ENCODE results near the gene GRIK5. TPM values are rescaled to one million over a fixed set of nuclear protein-coding genes. Genes with fewer than 3 reads are reported as not detected.
A peak's percentile ranks its signal among the peaks of the same experiment; 100 is the strongest.
"Not testable (repeated sequence)": the region's sequence is repeated elsewhere in the genome, so short reads cannot be mapped to it uniquely, and the experiment has no call there.

Gene GRIK5
- total RNA-seq, 4 donors from 2014 or later: 0.57 to 7.4 (median 0.89) TPM

DNA sequence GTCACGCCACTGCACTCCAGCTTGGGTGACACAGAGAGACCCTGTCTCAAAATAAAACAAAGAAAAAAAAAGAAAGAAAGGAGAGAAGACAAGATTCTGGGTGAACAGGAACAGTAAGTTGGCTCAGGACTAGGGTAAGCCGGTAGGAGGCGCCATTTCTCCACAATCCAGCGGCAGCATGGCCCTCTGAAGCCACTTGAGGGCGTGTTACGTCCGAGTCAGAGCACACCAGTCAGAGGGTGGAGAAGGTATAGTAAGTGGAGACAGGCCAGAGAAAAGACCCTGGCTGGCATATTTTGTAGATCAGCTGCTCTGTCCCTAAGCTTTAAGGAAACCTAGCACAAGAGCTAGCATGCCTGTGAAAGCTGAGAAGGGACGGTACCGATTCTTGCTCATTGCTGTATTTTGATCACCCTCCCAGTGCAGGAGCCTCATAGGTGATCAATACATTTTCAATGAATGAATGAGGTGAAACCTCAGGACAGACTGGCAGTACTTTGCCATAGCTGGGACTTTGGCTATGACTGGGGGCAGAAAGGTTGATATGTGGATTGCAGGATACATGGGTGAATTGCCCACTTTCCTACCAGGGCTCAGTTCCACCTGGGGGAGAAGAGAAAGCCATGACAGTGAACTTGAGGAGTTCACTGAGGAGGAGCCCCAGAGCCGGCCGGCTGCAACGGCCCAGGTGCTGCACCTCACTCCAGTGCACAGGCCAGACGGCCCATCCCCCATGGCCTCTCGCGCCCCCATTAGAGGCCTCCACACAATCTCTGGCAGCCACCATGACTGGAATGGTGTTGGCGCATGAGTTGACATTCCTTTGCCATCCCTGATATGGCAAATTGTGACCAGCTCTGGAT is 38.8 kb upstream of the GRIK5 start:
- TF ChIP-seq POLR2A (IDR thresholded peaks at IDR 0.05) (no peak), CTCF (IDR thresholded peaks at IDR 0.05) (peak; percentile 96 to 99 (median 99))
- no peaks in the 10 kb centered on the region for H3K27me3 ChIP-seq

DNA sequence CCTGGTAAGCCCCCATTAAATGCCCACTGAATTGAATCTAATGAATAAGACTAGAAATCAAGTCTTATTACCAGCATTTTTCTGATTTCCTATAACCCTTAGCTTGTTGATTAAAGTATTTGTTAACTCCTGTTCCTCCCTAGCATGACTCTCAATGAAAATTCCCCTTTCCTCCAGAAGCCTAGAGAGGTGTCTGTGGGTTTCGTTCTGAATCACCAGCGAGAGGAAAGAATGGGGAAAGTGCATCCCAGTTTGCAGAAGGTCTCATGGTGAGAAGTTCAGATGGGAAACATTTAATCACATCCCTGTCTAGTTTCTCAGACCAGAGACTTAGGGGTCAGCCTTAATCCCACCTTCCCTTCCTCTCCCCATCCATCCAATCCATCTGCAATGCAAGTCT is 35.4 kb upstream of the GRIK5 start:
- no peaks in the 10 kb centered on the region for H3K9me3 ChIP-seq
- no peaks in the 10 kb centered on the region for H3K27me3 ChIP-seq
- no peaks in the 10 kb centered on the region for H3K36me3 ChIP-seq
- H3K27ac ChIP-seq: no peak overlapping the region
- H3K4me1 ChIP-seq: peaks cover 0 to 13% (median 0%) of the 10 kb centered on the region in 4 donors
- no peak overlapping the region for H3K4me3 ChIP-seq
- DNase-seq: no peak
- TF ChIP-seq CTCF (IDR thresholded peaks at IDR 0.05) (no peak), POLR2A (IDR thresholded peaks at IDR 0.05) (no peak)

More for the DNA sequence above, 38.8 kb upstream of the GRIK5 start:
- Histone ChIP-seq H3K4me3 (no peak overlapping the region), H3K27ac (peak overlapping the region in 1 of 4 donors; percentile 40), H3K36me3 (no peaks in the 10 kb centered on the region), H3K9me3 (no peaks in the 10 kb centered on the region), H3K4me1 (peaks cover 0 to 17% (median 0%) of the 10 kb centered on the region in 4 donors)
- DNase-seq: peak; percentile 85 to 95 (median 90)

DNA sequence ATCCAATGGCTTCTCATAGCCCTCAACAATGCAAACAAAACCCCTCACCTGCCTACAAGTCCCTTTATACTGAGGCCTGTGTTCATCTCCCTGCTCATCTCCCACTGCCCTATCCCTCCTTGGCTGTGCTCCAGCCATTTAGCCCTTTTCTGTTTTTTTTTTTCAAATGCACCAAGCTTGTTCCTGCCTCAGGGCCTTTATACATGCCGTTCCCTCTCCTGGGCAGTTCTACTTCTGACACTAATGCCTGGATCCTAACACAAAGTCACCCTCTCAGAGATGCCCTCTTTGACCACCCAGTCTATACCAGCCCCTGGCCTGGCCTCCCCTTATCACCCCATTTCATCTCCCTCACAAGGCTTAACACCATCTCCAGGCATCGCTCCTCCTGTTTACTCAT is 32.9 kb upstream of the GRIK5 start:
- TF ChIP-seq POLR2A (IDR thresholded peaks at IDR 0.05) (no peak), CTCF (IDR thresholded peaks at IDR 0.05) (no peak)

GRCh38 chr19:42100241-42100640 is 30.2 kb upstream of the GRIK5 start:
- not testable (repeated sequence) for H3K4me3 ChIP-seq

More for the DNA sequence above, 32.9 kb upstream of the GRIK5 start:
- H3K27ac ChIP-seq: no peak overlapping the region
- no peak for DNase-seq
- no peaks in the 10 kb centered on the region for H3K4me1 ChIP-seq
- no peaks in the 10 kb centered on the region for H3K36me3 ChIP-seq
- H3K9me3 ChIP-seq: no peaks in the 10 kb centered on the region
- no peak overlapping the region for H3K4me3 ChIP-seq
- H3K27me3 ChIP-seq: no peaks in the 10 kb centered on the region

GRCh38 chr19:42099336-42099925 is 29.4 kb upstream of the GRIK5 start:
- Histone ChIP-seq H3K36me3 (no peaks in the 10 kb centered on the region), H3K9me3 (no peaks in the 10 kb centered on the region), H3K27ac (no peak overlapping the region), H3K27me3 (no peaks in the 10 kb centered on the region), H3K4me1 (no peaks in the 10 kb centered on the region), H3K4me3 (no peak overlapping the region)
- TF ChIP-seq CTCF (IDR thresholded peaks at IDR 0.05): no peak
- no peak for TF ChIP-seq POLR2A (IDR thresholded peaks at IDR 0.05)
- no peak for DNase-seq

More at GRCh38 chr19:42100241-42100640, 30.2 kb upstream of the GRIK5 start:
- not testable (repeated sequence) for H3K4me1 ChIP-seq, H3K27ac ChIP-seq, H3K9me3 ChIP-seq, H3K27me3 ChIP-seq, DNase-seq, H3K36me3 ChIP-seq

DNA sequence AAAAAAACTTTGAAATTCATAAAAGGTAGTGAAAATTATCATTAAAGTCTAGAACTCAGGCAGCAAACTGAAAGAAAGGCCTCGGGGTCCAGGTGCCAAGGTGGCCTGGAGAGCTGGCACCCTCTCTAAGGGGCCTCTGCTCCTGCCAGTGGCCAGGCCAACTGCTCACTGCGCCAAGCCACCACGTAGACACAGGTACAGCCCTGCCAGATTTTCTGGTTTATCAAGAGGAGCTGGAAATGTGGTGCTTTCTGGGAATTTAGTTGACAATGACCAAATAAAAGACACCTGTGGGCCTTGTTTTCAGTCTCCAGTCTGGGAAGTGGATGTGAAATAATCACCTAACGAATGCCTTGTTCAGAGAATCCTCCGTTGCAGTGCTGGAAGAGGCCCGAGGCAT is 28.8 kb upstream of the GRIK5 start:
- no peaks in the 10 kb centered on the region for H3K4me1 ChIP-seq

More for the DNA sequence above, 28.8 kb upstream of the GRIK5 start:
- H3K27me3 ChIP-seq: no peaks in the 10 kb centered on the region
- no peak overlapping the region for H3K27ac ChIP-seq
- H3K4me3 ChIP-seq: no peak overlapping the region
- no peak for TF ChIP-seq CTCF (IDR thresholded peaks at IDR 0.05)
- no peak for TF ChIP-seq POLR2A (IDR thresholded peaks at IDR 0.05)
- DNase-seq: no peak
- H3K36me3 ChIP-seq: no peaks in the 10 kb centered on the region
- H3K9me3 ChIP-seq: no peaks in the 10 kb centered on the region
